GM23338 (cell line): ENCODE data around the gene COX4I2. TPM values are rescaled to one million over a fixed set of nuclear protein-coding genes. Genes with fewer than 3 reads are reported as not detected.

ENCODE experiments used
- ATAC-seq: fragments of 200-7000 bp; cut with Tn5 transposase; 3 replicates; pipeline ENCODE4 v1.9.1; 2020
- DNase-seq: peaks from one replicate; pipeline ENCODE4 v3.0.0-alpha.2; 2015; ENCODE audit warnings: low spot score
- H2AFZ ChIP-seq: fragments of 200-600 bp; sonication (generic); 2 replicates; pipeline ENCODE4 v1.8.0; 2016; ENCODE audit warnings: antibody characterized with exemption, mild to moderate bottlenecking, moderate library complexity
- H3F3A ChIP-seq: fragments of 200-600 bp; sonication (generic); replicated peaks from 2 replicates; pipeline ENCODE4 v1.8.0; 2017; ENCODE audit warnings: antibody characterized with exemption, mixed run types, low read depth
- H3K27ac ChIP-seq: fragments of 200-600 bp; sonication (generic); 2 replicates; pipeline ENCODE4 v1.6.1; 2016; ENCODE audit warnings: low read depth
- H3K27me3 ChIP-seq: fragments of 200-600 bp; sonication (generic); 2 replicates; pipeline ENCODE4 v1.8.0; 2016; ENCODE audit warnings: mild to moderate bottlenecking, mixed run types, moderate library complexity; ENCODE audit not compliant: insufficient read depth
- H3K36me3 ChIP-seq: fragments of 200-600 bp; sonication (generic); 2 replicates; pipeline ENCODE4 v1.8.0; 2016; ENCODE audit warnings: mild to moderate bottlenecking; ENCODE audit not compliant: insufficient read depth
- H3K4me1 ChIP-seq: fragments of 200-600 bp; sonication (generic); 2 replicates; pipeline ENCODE4 v1.8.0; 2016; ENCODE audit warnings: mild to moderate bottlenecking, moderate library complexity; ENCODE audit not compliant: insufficient read depth
- H3K4me2 ChIP-seq: fragments of 200-600 bp; sonication (generic); 2 replicates; pipeline ENCODE4 v1.7.1; 2017; ENCODE audit warnings: mixed run types
- H3K4me3 ChIP-seq: fragments of 200-600 bp; sonication (generic); 2 replicates; pipeline ENCODE4 v1.6.1; 2016; ENCODE audit warnings: mixed run types
- H3K79me2 ChIP-seq: fragments of 200-600 bp; sonication (generic); replicated peaks from 2 replicates; pipeline ENCODE4 v1.8.0; 2017; ENCODE audit warnings: mild to moderate bottlenecking; ENCODE audit not compliant: insufficient read depth
- H3K9me2 ChIP-seq: fragments of 200-600 bp; sonication (generic); 2 replicates; pipeline ENCODE4 v1.8.0; 2017; ENCODE audit not compliant: insufficient read depth
- H4K20me1 ChIP-seq: fragments of 200-600 bp; sonication (generic); replicated peaks from 2 replicates; pipeline ENCODE4 v1.8.0; 2017; ENCODE audit warnings: mild to moderate bottlenecking; ENCODE audit not compliant: insufficient read depth
- H3K27ac Mint-ChIP-seq: 2 replicates; pipeline ENCODE4 v1.8.0; 2020; ENCODE audit warnings: inconsistent platforms, mild to moderate bottlenecking, moderate library complexity, mixed read lengths
- H3K27me3 Mint-ChIP-seq: 3 replicates; pipeline ENCODE4 v1.8.0; 2022; ENCODE audit warnings: low read depth, mild to moderate bottlenecking, moderate library complexity, mixed read lengths, inconsistent platforms; ENCODE audit not compliant: insufficient read depth, poor library complexity
- H3K36me3 Mint-ChIP-seq: 3 replicates; pipeline ENCODE4 v1.8.0; 2021; ENCODE audit warnings: low read depth, mild to moderate bottlenecking, inconsistent platforms, moderate library complexity, mixed read lengths
- H3K4me1 Mint-ChIP-seq: 3 replicates; pipeline ENCODE4 v1.8.0; 2020; ENCODE audit warnings: mild to moderate bottlenecking, inconsistent platforms, mixed read lengths
- H3K4me3 Mint-ChIP-seq: 3 replicates; pipeline ENCODE4 v1.8.0; 2021; ENCODE audit warnings: moderate library complexity, mild to moderate bottlenecking, inconsistent platforms, mixed read lengths
- H3K9me3 Mint-ChIP-seq: 3 replicates; pipeline ENCODE4 v1.8.0; 2020; ENCODE audit warnings: moderate library complexity, mild to moderate bottlenecking, inconsistent platforms, mixed read lengths
- CREB1 ChIP-seq: fragments of 250-450 bp; sonication (Bioruptor Pico); IDR thresholded peaks from 2 replicates; pipeline ENCODE4 v1.5.0; 2020; ENCODE audit warnings: low read depth, mild to moderate bottlenecking, moderate library complexity
- EZH2 ChIP-seq: fragments of 200-600 bp; sonication (generic); IDR thresholded peaks from one replicate; pipeline ENCODE4 v1.8.0; 2017; ENCODE audit warnings: antibody characterized with exemption, mild to moderate bottlenecking, low read depth; ENCODE audit not compliant: unreplicated experiment
- EZH2phosphoT487 ChIP-seq: fragments of 200-600 bp; sonication (generic); IDR thresholded peaks from one replicate; pipeline ENCODE4 v1.8.1; 2018; ENCODE audit warnings: antibody characterized with exemption; ENCODE audit not compliant: unreplicated experiment
- JUNB ChIP-seq: IDR thresholded peaks from one replicate; pipeline ENCODE4 v1.6.1; 2016; ENCODE audit warnings: antibody characterized with exemption; ENCODE audit not compliant: unreplicated experiment
- NANOG ChIP-seq: IDR thresholded peaks from 2 replicates; pipeline ENCODE4 v1.6.1; 2016; ENCODE audit warnings: antibody characterized with exemption, borderline replicate concordance
- POLR2AphosphoS5 ChIP-seq: IDR thresholded peaks from 2 replicates; pipeline ENCODE4 v1.6.1; 2016; ENCODE audit warnings: antibody characterized with exemption, low read depth
- STAT1 ChIP-seq: IDR thresholded peaks from one replicate; pipeline ENCODE4 v1.6.1; 2016; ENCODE audit warnings: antibody characterized with exemption; ENCODE audit not compliant: unreplicated experiment
- ZNF114 ChIP-seq: fragments of 250-450 bp; sonication (Bioruptor Pico); IDR thresholded peaks from 2 replicates; pipeline ENCODE4 v1.5.0; 2020; ENCODE audit warnings: mild to moderate bottlenecking, moderate library complexity
- ZNF331 ChIP-seq: fragments of 250-450 bp; sonication (Bioruptor Pico); IDR thresholded peaks from 2 replicates; pipeline ENCODE4 v1.5.0; 2020; ENCODE audit warnings: low read depth, mild to moderate bottlenecking, moderate library complexity
- polyA plus RNA-seq: library from polyadenylated mRNA; unstranded; fragments of >200 nt; fragmentation: Nextera tagmentation; extraction: Ambion mirVana; gene quantifications from 2 replicates; pipeline ENCODE4 v1.2.1, GENCODE V29; 2016
- total RNA-seq: library from RNA; depleted of rRNA; stranded (reverse); fragments of >200 nt; shearing (Covaris generic); gene quantifications from 2 replicates; pipeline ENCODE4 v1.2.3, GENCODE V29; 2014
- TF ChIP-seq, protein P1 (sequence below): IDR thresholded peaks from 2 replicates; pipeline ENCODE4 v1.6.1; 2016; ENCODE audit warnings: antibody characterized with exemption
- TF ChIP-seq, protein P2 (sequence below), 2 experiments: fragments of 200-600 bp in 1 of 2; sonication (generic) in 1 of 2; conservative IDR thresholded peaks; 2 replicates each; pipeline versions ENCODE4 v1.5.1 to v1.6.1; 2016 to 2017; ENCODE audit warnings: antibody characterized with exemption in 2 of 2, low read depth in 2 of 2, mild to moderate bottlenecking in 2 of 2, moderate library complexity in 1 of 2
- TF ChIP-seq, protein P3 (sequence below): IDR thresholded peaks from one replicate; pipeline ENCODE4 v1.6.1; 2018; ENCODE audit warnings: antibody characterized with exemption; ENCODE audit not compliant: unreplicated experiment
- TF ChIP-seq, protein P4 (sequence below): fragments of 250-450 bp; sonication (Bioruptor Pico); IDR thresholded peaks from 2 replicates; pipeline ENCODE4 v1.5.0; 2020; ENCODE audit warnings: mild to moderate bottlenecking, moderate library complexity

The COX4I2 gene
- total and polyA plus RNA-seq, 2 experiments from 2014 or later, result 0.63 TPM; not detected in 1

DNA sequence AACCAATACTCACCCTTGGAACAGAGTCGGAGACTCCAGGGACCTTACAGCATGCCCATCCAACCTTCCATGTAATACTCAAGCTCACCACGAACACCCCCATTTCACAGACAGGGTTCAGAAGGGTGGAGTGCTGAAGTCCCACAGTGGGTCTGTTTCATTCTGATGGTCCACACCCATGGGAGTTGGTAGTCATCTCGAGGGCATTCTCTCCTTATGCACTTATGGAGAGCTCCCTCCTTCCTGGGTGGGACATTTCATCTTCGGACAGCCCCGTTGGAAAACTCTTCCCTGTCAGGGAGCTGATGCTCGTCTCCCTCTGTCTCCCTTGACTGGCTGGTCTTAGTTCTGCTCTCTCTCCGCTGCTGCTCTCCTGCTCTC, 38.9 kb downstream of the COX4I2 start:
- H3F3A ChIP-seq, result peaks cover 24% of the 10 kb centered on the region
- 0 out of 2 replicates have a peak, but pooled peaks cover 12% of the 10 kb centered on the region for H3K36me3 ChIP-seq
- TF ChIP-seq, protein P1, sequence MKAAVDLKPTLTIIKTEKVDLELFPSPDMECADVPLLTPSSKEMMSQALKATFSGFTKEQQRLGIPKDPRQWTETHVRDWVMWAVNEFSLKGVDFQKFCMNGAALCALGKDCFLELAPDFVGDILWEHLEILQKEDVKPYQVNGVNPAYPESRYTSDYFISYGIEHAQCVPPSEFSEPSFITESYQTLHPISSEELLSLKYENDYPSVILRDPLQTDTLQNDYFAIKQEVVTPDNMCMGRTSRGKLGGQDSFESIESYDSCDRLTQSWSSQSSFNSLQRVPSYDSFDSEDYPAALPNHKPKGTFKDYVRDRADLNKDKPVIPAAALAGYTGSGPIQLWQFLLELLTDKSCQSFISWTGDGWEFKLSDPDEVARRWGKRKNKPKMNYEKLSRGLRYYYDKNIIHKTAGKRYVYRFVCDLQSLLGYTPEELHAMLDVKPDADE, result no peak
- no peak for TF ChIP-seq CREB1 (CRISPR knock-in tag)
- TF ChIP-seq EZH2, result no peak
- no peak for TF ChIP-seq STAT1
- no peak for TF ChIP-seq JUNB
- TF ChIP-seq ZNF331, result no peak
- TF ChIP-seq, protein P2, sequence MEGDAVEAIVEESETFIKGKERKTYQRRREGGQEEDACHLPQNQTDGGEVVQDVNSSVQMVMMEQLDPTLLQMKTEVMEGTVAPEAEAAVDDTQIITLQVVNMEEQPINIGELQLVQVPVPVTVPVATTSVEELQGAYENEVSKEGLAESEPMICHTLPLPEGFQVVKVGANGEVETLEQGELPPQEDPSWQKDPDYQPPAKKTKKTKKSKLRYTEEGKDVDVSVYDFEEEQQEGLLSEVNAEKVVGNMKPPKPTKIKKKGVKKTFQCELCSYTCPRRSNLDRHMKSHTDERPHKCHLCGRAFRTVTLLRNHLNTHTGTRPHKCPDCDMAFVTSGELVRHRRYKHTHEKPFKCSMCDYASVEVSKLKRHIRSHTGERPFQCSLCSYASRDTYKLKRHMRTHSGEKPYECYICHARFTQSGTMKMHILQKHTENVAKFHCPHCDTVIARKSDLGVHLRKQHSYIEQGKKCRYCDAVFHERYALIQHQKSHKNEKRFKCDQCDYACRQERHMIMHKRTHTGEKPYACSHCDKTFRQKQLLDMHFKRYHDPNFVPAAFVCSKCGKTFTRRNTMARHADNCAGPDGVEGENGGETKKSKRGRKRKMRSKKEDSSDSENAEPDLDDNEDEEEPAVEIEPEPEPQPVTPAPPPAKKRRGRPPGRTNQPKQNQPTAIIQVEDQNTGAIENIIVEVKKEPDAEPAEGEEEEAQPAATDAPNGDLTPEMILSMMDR (conservative IDR thresholded peaks at IDR 0.05; ENCODE audit: low read depth in 2 of 2), result no peak
- TF ChIP-seq, protein P3, sequence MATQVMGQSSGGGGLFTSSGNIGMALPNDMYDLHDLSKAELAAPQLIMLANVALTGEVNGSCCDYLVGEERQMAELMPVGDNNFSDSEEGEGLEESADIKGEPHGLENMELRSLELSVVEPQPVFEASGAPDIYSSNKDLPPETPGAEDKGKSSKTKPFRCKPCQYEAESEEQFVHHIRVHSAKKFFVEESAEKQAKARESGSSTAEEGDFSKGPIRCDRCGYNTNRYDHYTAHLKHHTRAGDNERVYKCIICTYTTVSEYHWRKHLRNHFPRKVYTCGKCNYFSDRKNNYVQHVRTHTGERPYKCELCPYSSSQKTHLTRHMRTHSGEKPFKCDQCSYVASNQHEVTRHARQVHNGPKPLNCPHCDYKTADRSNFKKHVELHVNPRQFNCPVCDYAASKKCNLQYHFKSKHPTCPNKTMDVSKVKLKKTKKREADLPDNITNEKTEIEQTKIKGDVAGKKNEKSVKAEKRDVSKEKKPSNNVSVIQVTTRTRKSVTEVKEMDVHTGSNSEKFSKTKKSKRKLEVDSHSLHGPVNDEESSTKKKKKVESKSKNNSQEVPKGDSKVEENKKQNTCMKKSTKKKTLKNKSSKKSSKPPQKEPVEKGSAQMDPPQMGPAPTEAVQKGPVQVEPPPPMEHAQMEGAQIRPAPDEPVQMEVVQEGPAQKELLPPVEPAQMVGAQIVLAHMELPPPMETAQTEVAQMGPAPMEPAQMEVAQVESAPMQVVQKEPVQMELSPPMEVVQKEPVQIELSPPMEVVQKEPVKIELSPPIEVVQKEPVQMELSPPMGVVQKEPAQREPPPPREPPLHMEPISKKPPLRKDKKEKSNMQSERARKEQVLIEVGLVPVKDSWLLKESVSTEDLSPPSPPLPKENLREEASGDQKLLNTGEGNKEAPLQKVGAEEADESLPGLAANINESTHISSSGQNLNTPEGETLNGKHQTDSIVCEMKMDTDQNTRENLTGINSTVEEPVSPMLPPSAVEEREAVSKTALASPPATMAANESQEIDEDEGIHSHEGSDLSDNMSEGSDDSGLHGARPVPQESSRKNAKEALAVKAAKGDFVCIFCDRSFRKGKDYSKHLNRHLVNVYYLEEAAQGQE, result no peak
- TF ChIP-seq, protein P4, sequence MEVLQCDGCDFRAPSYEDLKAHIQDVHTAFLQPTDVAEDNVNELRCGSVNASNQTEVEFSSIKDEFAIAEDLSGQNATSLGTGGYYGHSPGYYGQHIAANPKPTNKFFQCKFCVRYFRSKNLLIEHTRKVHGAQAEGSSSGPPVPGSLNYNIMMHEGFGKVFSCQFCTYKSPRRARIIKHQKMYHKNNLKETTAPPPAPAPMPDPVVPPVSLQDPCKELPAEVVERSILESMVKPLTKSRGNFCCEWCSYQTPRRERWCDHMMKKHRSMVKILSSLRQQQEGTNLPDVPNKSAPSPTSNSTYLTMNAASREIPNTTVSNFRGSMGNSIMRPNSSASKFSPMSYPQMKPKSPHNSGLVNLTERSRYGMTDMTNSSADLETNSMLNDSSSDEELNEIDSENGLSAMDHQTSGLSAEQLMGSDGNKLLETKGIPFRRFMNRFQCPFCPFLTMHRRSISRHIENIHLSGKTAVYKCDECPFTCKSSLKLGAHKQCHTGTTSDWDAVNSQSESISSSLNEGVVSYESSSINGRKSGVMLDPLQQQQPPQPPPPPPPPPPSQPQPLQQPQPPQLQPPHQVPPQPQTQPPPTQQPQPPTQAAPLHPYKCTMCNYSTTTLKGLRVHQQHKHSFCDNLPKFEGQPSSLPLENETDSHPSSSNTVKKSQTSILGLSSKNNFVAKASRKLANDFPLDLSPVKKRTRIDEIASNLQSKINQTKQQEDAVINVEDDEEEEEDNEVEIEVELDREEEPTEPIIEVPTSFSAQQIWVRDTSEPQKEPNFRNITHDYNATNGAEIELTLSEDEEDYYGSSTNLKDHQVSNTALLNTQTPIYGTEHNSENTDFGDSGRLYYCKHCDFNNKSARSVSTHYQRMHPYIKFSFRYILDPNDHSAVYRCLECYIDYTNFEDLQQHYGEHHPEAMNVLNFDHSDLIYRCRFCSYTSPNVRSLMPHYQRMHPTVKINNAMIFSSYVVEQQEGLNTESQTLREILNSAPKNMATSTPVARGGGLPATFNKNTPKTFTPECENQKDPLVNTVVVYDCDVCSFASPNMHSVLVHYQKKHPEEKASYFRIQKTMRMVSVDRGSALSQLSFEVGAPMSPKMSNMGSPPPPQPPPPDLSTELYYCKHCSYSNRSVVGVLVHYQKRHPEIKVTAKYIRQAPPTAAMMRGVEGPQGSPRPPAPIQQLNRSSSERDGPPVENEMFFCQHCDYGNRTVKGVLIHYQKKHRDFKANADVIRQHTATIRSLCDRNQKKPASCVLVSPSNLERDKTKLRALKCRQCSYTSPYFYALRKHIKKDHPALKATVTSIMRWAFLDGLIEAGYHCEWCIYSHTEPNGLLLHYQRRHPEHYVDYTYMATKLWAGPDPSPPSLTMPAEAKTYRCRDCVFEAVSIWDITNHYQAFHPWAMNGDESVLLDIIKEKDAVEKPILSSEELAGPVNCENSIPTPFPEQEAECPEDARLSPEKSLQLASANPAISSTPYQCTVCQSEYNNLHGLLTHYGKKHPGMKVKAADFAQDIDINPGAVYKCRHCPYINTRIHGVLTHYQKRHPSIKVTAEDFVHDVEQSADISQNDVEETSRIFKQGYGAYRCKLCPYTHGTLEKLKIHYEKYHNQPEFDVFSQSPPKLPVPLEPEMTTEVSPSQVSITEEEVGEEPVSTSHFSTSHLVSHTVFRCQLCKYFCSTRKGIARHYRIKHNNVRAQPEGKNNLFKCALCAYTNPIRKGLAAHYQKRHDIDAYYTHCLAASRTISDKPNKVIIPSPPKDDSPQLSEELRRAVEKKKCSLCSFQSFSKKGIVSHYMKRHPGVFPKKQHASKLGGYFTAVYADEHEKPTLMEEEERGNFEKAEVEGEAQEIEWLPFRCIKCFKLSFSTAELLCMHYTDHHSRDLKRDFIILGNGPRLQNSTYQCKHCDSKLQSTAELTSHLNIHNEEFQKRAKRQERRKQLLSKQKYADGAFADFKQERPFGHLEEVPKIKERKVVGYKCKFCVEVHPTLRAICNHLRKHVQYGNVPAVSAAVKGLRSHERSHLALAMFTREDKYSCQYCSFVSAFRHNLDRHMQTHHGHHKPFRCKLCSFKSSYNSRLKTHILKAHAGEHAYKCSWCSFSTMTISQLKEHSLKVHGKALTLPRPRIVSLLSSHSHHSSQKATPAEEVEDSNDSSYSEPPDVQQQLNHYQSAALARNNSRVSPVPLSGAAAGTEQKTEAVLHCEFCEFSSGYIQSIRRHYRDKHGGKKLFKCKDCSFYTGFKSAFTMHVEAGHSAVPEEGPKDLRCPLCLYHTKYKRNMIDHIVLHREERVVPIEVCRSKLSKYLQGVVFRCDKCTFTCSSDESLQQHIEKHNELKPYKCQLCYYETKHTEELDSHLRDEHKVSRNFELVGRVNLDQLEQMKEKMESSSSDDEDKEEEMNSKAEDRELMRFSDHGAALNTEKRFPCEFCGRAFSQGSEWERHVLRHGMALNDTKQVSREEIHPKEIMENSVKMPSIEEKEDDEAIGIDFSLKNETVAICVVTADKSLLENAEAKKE, result no peak
- TF ChIP-seq POLR2AphosphoS5, result no peak
- no peak for TF ChIP-seq NANOG
- TF ChIP-seq ZNF114, result no peak
- no peak for TF ChIP-seq EZH2phosphoT487
- H4K20me1 ChIP-seq, result peaks cover 20% of the 10 kb centered on the region
- H2AFZ ChIP-seq, result no peak overlapping the region
- Mint-ChIP-seq H3K4me1 (peaks cover 22% of the 10 kb centered on the region), H3K36me3 (peaks cover 14% of the 10 kb centered on the region), H3K27ac (no peak overlapping the region), H3K9me3 (no peaks in the 10 kb centered on the region), H3K27me3 (peaks cover 5% of the 10 kb centered on the region), H3K4me3 (no peak overlapping the region)
- no peaks in the 10 kb centered on the region for H3K27me3 ChIP-seq
- peaks cover 53% of the 10 kb centered on the region for H3K79me2 ChIP-seq
- H3K4me2 ChIP-seq, result no peak overlapping the region
- no peaks in the 10 kb centered on the region; the same call in 1 of the 2 replicates for H3K9me2 ChIP-seq
- ATAC-seq (no peak), DNase-seq (no peak)
- peaks cover 17% of the 10 kb centered on the region for H3K4me1 ChIP-seq
- H3K4me3 ChIP-seq, result no peak overlapping the region
- peak overlapping the region; percentile 40 for H3K27ac ChIP-seq
